NCI-H2227 (cell line): Measurements from ENCODE around the gene COPE.
"Not testable (repeated sequence)": the region's sequence is repeated elsewhere in the genome, so short reads cannot be mapped to it uniquely, and the experiment has no call there.

Experiments used
- DNase-seq: peaks from one replicate; lab custom pipeline; 2025; ENCODE audit not compliant: unreplicated experiment; lab: John Stamatoyannopoulos, UW

The COPE gene

DNA sequence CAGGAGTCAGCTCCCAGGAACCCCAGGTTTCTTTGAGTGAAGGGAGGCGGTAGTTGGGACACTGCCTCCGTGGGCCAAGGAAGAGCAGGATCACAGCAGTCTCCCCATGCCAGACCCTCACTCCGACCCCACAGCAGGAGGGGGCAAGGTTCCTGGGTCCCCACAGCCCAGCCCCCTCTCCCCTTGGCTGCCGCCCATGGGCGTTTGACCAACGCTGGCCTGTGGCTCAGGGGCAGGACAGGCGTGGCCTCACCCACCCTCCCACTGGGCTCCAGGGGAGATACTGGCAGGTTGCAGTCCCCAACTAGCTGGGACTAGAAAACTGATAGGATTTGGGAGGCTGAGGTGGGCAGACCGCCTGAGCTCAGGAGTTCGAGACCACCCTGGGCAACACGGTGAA, 9.2 kb downstream of the COPE start:
- DNase-seq = no peak

DNA sequence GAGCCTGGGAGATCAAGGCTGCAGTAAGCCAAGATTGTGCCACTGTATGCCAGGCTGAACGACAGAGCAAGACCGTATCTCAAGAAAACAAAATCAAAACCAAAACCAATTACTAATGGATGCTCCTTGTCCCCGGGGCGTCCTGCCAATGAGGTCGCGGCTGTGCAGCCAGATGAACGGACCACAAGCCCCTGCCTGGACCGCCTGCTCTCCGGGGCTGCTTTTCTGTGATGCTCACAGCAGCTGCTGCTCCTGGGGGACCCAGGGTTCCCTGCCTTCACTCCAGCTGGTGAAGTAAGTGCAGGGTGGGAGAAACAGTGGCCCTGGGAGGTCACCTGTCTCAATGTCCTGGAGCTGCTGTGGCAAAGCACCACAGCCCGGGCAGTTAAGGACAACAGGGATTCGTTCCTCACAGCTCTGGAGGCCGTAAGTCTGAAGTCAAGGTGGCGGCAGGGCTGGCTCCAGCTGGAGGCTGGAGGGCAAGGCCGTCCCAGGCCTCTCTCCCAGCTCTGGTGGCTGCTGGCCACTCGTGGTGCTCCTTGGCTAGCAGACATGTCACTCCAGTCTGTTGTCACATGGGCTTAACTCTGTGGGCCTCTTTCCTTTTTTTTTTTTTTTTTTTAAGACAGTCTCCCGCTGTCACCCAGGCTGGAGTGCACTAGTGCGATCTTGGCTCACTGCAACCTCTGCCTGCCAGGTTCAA, 10.1 kb downstream of the COPE start:
- no peak for DNase-seq

DNA sequence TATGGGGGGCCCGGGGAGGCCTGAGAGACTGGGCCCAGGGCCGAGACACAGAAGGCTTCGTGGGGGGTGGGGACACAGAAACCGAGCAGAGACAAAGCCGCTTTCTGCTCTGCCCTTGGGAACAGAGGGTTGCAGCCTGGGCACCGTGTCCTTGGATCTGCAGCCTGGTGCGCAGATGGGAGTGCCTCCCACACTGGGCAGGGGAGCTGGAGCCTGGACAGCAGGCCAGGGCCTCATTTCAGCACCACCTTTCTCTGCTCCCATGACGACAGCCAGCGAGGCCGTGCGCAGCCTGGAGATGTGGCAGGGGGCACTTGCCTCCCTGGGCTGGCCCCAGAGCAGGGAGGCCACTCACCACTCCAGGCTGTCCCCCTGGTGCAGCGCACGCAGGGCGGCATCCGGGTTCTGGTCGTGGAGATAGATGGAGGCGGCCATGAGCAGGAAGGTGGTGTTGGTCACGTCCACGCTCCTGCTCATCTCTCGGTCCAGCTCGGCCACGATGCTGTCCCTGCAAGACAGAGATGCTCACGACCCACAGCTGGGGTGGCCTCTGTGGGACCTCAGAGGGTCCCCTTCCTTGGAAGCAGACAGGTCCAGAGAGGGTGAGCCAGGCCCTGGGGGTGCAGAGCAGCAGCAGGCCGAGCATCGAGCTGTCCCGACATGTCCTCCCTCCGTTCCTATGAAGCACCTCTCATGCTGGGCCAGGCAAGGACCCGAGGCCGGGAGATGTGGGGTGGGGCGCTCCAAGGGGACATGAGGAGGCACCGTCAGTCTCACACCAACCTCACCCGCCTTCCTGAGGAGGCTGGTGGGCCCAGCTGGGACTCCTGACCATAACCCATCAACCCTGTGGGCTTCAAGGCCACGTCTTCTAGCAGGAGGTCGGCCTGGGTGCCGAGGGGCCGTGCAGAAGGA, 12.3 kb downstream of the COPE start:
- no peak for DNase-seq

GRCh38 chr19:18905513-18906236, 13.5 kb downstream of the COPE start:
- no peak for DNase-seq

DNA sequence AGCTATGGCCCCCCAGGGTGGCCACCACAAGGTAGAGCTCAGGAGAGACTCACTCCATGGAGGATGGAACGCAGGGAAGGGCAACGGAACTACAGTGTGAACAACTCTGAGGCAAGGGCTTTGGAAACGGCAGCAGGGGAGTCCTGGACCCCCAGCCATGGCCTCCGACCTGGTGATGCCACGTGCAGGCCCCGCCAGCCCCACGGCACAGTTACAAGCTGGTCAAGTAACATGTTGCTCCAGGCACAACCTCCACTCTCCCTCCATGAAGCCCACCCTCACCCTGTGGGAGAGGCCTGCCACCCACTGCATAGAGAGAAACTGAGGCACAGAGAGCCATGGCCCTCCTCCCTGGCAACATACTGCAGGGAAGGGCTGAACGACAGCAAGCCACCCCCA, 14.1 kb downstream of the COPE start:
- DNase-seq = no peak

- DNase-seq = no peak
Measured at GRCh38 chr19:18904334-18905057, 14.7 kb downstream of the COPE start.

GRCh38 chr19:18903156-18904037, 15.8 kb downstream of the COPE start:
- DNase-seq = no peak

- not testable (repeated sequence) for DNase-seq
Measured at GRCh38 chr19:18902519-18902918, 16.7 kb downstream of the COPE start.

DNA sequence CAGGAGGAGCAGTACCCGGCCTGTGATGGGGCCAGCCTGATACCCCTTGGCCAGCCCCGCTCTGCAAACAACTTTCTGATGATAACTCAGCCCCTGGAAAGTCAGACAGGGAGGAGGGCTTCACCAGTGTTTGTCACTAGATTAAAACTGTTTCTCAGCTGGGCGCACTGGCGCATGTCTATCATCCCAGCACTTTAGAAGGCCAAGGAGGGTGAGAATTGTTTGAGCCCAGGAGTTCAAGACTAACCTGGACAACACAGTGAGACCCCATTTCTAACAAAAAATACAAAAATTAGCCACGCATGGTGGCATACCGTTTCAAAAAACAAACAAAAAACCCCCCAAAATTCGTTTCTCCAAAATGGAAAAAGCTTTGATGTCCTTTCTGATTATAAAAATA, 17.7 kb downstream of the COPE start:
- no peak for DNase-seq

- no peak for DNase-seq
Measured at GRCh38 chr19:18900700-18901481, 18.3 kb downstream of the COPE start.

DNA sequence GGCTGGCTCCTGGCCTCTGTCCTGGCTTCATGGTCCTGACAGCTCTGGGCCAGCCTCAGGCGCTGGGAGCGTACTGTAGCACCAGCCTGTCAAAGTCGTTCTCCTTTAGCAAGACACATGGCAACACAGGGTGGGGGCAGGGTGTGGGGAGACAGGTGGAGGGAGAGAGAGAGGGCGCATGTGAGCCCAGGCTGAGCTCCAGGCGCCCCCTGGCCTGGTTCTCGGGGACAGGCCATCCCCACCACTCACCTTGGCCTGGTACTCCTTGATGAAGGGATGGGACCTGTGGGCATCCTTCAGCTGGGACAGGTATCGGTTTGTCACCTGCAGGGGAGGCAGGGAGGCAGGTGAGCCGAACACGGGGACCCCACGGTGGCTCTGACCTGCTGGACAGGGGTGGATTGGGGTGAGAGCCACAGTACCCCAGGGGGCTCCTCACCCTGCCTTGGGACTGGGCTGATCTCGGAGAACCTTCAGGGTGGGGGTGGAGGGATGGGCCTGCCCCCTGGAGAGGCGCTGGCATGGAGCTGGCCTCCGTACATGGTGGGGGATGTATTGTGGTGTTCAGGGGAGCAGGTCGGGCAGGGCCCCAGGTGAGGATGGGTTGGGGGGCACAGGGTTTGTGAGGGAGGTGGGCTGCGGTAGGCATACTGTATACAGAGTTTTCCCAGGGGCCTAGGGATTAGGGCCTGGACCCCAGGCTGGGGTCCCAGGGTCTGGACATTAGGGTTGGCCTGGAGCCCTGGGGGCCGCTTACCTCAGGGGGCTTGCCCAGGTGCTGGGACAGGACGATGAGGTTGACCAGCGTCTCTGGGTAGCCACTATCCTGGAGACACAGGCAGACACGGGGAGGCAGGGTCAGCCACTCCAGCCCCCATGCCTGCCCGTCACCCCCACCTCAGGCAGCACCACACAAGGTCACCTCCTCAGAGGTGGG, 19.3 kb downstream of the COPE start:
- DNase-seq = no peak

GRCh38 chr19:18898607-18899408, 20.4 kb downstream of the COPE start:
- DNase-seq = no peak

DNA sequence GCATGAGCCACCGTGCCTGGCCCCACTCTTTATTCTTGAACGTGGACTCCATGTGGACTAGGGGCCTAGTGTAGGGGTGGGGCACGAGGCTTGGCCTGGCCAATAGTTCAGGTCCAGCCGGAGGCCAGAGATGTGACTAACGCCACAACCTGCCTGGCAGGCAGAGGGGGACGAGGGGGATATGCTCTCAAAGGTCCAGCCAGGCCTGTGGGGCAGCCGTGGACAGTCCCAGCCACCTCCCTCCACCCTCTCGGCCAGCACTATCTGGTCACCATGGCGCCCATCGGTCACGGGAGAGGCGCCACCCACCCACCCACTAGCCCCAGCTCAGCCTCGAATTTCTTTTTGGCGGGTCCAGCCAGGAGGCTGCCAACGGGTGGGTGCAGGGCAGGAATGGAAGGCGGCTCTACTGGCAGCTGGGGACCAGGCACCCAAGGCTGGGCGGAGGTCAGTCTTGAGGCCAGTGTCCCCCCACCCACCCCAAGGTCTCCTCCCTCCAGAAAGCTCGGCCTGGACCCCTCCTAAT, 21.0 kb downstream of the COPE start:
- DNase-seq = no peak

- no peak for DNase-seq
Measured at GRCh38 chr19:18897094-18898029, 21.8 kb downstream of the COPE start.

GRCh38 chr19:18896421-18896841, 22.8 kb downstream of the COPE start:
- peak; percentile 28 for DNase-seq

- peak; percentile 70 for DNase-seq
Measured at GRCh38 chr19:18895824-18896341, 23.3 kb downstream of the COPE start, which contains the start of gene CERS1. Gene CERS1 (minus strand): TSS chr19:18896158. CDS start chr19:18896072, 86 bp downstream.
